ENCODE results near the gene CISD3.

The CISD3 gene

DNA sequence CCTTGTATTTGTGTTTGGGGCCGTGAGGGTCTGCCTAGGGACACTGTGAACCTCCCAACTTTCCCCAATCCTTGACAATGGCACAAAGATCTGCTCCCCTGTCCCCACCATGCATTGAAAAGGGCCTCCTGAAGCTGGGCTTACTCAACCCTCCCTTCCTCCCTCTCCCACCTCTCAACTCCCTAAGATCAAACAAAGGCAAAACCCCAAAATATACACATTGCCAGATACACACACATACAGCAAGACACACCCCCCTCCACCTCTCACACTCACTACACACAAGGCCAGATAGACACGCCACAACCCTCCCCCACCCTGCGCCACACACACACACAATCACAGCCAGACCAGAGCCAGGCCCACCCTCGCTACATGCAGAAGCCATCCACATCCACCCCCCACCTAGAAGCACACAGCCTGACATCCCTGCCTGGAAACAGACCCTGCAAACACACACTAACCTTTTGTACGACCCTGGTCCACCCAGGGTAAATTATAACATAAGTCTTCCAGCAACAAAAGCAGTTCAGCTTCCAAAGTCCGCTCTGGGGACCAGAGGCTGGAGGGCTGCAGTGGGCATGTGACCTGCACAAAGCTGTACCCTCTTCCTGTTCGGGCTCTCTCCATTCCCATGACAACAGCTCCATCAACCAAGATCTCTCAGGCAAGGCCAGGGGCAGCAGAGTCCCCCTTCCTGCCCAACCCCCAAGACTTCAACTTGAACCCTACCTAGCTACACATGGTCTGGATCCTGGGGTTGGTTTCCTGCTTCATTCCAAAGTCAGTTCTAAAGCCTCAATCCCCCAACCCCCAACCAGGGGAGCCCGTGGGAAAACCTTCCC lies 16.1 kb downstream of the CISD3 start:
- DNase-seq: no peak

DNA sequence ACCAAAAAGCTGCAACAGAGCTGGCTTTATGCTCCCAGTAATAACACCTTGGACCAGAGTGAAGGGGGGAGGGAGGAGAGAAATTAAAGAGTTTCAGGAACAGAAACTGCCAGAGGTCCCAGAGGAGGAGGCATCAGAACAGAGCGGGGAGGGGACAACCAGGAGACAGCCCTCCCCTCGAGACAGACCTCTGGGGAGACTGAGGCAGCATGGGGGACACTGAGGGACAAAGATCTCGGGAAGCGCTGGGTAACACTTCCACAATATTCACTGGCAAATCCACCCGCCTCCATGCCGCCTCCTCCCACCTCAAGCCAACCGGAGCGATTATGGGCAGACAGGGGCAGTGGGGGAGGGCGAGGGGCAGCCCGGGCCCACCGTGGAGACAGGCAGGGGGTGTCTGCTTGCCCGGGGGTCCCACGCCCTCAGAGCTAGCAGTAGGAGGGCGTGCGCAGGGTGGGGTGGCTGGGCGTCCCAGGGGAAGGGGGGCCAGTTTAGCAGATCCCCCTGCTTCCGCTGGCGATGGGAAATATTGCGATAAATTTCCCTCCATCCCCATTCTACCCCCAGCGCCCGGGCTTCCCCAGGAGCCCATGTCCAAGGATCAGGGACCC lies 16.8 kb downstream of the CISD3 start:
- DNase-seq: no peak

DNA sequence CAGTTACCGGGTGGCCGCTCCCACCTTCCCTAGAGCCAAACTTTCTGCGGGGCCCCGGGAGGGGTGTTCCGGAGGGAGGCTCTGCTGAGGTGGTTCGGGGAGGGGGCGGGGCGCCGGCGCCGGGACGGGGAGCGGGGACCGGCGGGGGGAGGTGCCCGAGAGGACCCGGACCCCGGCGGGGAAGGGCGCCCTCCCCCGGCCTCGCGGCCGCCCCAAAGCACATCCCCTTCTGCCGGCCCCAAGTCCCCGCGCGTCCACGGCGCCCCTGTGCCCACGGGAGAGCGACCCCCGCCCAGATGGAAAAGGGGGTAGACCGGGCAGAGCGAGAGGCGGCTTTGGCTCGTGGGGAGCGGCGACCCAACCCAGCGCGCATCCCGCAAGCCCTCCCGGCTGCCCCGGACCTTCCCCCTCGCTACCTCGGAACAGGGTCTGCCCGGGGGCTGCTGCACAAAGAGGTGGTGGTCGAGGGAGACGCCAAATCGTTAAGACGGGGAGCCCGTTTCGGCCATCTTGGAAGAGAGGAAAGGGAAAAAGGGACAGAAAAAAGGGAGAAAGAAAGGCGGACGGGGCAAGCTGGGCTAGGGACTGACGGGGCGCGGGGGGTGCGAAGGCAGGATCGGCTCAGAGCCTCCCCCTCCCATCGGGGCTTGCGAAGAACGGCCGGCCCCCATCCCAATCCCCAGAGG lies 17.5 kb downstream of the CISD3 start:
- no peak for DNase-seq

DNA sequence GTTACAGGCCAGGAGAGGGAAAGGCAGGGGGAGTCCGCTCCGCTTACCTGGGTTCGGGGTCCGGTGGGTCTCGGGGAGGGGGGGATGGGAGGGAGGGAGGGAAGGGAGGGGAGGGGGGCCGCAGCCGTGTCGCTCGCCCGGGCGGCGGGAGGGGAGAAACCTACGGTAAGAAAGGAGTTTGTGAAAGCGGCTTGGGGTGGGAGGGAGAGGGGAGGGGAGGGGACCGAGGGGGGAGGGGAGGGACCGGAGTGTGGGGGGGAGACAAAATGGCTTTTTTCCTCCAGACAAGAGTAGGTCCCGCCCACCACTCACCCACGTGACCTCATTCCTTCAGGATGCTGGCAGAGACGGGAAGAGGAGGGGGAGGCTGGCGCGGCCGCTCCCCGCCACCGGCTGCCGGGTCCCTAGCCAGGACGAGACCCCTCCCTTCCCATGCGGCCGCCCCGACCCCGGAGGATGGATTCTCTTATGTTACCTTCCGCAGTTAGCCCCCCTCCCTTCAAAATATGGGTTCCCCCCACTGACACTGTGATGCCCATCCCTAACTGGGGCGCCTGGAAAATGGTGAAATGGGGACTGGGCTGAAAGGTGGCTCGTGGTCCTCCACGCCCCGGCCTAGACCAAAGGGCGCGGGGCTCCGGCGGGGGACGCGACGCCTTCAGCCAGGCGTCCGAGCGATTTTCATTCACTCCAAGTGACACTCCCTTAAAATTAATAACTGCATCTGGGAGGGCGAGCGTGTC lies 18.2 kb downstream of the CISD3 start, which contains the start of gene PCGF2:
TSS of gene PCGF2 (minus strand) at position 188 of the 743 bp plus-strand sequence. CDS start 7,934 bp downstream, outside the sequence.
- no peak for DNase-seq

DNA sequence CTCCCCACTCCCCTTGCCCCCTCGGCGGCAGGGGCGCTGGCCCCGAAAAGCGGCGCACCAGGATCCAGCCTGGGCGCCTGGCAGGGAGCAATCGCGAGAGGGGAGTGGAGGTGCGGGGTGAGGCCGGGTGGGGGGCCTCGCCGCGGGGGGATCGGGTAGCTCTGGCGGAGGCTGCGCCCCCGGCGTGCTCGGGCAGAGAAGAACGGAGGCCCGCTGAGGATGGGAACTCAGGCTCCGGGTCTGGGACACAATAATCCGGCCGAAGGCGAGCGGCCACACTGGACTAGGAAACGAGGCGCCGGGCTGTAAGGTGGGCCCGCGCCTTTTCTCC lies 18.7 kb downstream of the CISD3 start:
- no peak for DNase-seq

DNA sequence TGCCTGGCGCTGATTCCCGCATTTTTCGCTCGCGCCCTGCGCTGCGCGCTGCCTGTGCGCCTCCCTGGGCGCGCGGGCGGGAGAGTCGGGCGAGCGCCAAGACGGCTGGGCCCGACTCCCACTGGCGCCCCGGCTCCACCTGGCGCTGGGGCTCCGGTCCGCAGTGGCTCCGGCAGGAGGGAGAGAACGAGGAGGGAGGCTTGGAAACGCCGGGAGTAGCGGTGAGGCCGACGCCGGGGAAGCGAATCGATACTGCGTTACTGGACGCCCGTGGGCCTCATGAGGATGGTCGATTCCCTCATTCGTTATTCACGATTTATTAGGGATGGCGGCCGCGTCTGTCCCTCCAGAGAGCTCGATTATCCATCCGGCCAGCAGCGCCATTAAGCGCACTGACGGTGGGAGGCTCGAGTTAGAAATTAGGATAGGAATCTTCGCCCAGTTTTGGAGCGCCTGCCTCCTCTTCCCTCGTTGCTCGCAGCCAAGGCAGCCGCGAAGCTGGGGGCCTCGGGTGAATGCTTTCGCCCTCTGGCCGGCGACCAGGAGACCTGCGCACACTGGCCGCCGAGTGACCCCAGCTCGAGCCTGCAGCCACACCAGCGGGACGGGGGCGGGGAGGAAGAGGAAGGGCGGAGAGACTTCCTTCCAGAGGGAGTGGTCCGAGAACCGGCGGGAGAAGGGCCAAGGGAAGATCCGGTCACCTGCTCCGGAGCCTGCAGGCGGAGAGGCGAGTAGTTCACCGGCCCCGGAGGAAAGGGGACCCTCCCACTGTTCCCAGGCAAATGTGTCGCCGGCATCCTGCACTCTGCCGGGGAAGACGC lies 19.3 kb downstream of the CISD3 start:
- DNase-seq: peak; percentile 34

DNA sequence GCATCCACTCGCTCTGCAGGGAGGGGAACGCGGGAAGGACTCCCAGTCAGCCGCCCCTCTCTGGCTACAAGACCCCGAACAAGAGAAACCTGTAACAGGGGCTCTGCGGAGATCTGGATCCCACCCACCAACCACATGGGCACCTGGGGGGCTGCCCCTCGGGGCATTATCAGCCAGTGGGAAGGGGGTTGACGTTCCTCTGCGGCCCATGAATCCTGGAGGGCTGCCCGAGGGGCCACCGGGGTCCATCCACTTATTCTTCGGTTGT lies 19.8 kb downstream of the CISD3 start:
- no peak for DNase-seq

DNA sequence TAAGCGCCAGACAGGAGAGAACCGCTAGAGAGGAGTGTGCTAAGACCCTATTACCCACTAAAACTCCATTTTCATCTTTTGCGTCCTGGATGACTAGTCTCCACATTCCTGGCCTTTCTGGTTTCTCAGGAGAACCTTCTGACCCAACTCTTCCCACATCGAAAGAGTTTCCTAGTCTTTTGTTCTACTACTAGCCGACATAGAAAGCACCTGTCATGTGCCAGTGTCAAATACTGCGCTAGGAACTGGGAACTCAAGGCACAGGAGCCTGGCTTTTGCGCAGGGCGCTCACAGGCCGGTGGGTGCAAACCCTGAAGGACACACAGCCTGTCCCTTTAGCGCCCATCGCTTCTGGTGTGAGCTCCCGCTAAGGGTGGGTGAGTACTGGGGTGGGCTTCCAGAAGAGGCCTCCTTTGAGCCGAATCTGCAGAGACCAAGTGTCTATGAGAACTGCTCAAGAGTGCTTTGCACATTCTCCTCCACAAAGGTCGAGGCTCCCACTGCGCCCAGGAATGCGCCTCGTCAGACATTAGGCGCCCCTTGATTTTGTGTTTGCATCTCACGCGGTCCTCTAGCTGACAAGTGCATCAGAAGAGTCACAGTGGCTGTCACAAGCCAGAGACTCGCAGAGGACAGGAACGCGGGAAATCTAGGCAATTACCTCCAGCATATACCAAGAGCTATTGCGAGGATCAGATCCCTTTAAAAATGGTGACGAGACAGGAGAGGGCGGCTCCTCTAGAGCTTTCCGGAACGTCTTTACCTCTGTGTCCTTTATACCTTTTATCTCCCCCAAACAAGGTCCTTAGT lies 20.4 kb downstream of the CISD3 start:
- peak; percentile 43 for DNase-seq

DNA sequence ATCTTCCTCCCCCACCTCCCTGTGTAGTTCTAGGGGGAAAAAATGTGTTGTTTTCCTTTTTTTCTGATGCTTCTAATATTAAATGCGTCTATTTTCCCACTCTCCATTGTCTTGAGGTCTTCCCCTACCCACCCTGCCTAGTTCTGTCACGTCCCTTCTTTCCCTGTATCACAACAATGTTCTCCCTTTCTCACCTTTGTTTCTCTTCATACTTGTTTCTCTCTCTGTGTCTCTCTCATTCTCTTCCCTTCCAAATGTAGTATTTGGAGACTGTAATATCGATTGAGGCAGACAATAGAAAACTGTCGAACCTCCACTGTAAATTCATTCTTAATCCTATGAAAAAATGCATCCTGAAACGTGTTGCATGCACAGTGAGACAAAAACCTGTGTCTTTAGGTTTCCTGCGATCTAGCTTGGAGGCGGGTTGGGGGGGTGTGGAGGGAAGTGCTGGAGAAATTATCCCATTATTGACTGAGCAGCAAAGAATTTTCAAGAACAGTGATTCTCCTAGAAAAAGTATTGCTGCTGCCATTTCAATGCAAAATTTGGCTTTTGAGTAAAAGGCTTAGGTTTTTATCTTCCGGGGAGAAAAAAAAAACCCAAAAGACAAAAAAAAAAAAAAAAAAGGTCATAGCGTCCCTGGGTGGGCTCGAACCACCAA lies 21.1 kb downstream of the CISD3 start:
- no peak for DNase-seq

DNA sequence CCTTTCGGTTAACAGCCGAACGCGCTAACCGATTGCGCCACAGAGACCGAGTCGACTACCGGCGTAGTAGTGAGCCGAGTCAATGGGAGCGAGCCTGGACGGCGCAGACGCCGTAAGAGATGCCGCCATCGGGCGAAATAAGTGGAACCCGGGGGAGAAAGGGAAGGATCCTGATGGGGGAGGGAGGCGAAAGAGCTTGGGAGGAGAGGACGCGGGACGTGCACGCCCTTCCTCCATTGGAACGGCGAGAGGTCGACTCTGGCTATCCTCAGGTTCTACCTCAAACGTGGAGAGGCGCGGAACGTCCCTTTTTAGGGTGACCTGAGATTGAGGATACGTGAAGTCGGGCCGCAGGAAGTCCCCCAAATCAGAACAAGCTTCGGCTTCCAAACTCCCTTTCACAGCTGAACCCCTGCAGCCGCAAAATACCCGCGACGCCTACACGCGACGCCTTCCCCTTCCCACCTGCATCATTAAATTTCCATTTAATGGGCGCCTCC lies 21.7 kb downstream of the CISD3 start:
- DNase-seq: peak; percentile 91

DNA sequence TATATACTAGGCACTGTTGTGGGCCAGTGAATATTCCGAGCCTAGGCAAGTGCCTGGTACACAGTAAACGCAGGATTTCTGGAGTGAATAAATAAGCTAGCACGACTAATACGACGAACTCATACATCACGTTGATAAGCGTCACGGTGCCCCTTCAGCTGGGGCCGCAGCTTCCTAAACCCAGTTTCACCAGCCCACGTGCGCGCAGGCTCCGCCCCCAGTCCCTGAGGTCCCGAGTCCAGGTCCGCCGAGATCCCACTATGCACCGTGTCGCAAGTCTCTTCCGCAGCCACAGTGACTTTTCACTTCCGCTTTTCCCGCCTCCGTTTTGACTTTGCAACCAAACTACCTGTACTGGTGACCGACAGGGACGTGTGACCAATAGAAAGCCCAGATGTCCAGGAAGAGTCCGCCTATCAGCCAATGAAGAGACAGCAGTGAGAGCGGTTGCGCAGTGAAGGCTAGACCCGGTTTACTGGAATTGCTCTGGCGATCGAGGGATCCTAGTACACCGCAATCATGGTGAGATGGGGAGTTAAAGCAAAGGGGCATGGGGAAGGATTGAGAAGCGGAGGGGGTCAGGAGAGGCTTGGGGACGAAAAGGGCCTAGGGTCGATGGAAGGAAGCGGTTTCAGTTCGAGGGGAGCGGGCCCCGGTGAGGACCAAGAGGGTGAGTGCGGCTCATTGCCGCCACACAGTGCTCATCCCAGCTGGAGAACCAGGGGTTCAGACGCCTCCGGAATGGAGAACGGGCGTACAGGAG lies 22.3 kb downstream of the CISD3 start, which contains the start of gene PSMB3:
TSS of gene PSMB3 (plus strand) at position 434 of the 763 bp plus-strand sequence. CDS start at position 520, 86 bp downstream.
- peak; percentile 100 for DNase-seq

DNA sequence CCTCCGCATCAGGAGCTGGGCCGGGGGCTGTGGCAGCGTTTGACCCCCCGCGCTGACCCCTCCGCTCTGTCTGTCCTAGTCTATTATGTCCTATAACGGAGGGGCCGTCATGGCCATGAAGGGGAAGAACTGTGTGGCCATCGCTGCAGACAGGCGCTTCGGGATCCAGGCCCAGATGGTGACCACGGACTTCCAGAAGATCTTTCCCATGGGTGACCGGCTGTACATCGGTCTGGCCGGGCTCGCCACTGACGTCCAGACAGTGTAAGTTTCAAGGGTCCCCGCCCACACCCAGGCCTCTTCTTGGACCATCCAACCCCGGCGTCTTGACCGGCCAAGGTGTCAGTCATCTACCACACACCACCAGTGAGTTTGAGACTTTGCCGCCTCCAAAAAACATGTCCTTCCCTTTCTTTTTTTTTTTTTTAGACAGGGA lies 22.9 kb downstream of the CISD3 start:
- no peak for DNase-seq

DNA sequence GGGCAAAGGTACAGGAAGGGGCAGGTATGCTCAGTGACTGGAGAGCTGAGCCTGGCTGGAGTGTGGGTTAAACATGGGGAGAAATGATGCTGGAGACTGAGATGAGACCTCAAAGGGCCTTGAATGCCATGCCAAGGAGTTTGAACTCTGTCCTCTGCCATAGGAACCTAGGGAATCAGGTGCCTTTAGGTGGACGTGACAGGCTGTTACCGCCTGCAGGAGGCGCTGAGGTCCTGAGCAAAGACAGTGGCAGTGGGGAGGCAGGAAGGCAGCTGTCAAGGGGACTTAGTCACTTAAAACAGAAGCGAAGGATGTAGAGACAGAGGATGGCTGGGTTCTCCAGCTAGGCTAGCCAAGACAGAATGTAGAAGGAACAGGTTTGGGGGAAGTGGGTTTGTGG lies 31.5 kb downstream of the CISD3 start:
- peak; percentile 64 for DNase-seq

DNA sequence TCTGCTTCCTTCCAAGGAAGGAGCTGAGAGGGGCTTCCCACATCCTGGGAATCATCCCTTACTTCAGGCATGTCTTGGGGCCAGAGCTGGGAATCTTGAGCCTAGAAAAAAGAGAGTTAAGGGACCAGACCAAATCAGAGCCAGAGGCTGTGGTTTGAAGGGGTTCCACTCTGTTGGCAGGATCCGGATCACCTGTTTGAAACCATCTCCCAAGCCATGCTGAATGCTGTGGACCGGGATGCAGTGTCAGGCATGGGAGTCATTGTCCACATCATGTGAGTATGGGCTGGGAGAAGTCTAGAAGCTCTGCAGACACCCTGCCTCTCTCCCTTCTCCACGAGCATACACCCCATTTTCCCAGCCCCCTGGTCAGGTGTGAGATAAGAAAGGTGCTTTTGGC lies 32.1 kb downstream of the CISD3 start:
- DNase-seq: no peak

DNA sequence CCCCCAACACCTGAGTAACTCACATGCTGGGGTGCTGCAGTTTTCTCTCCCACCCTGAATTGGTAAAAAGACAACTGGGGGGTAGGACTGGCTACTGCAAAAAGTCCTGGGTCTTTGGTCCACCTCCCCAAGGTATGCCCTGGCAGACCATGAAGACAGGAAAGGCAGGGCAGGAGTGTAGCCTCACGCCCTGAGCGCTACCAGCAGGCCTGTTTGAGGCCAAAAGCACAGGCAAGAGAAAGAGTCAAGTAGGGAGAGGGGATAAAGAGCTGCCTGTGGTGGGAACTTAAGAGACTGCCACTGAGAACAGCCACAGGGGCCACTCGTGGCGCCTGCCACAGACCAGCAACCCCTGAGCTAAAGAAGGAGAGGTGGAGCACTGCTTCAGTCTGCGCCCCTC lies 36.2 kb downstream of the CISD3 start:
- no peak for DNase-seq

DNA sequence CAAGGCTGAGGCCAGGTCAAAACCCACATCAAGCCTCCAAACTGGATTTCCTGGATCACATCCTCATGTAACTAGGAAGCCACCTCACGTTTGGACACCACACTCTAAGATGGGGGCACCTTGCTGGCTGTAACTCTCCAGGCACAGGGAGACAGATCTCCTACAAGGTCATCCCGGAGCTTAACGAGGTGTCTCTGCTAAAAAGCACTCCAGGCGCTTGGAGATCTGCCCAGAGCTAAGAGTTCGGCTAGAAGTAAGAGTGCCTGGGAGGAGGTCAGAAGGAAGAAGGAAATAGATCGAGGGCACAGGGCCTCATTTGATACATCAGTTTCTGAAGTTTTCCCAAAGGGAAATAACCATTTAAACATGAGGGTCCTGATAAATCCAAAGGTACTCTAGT lies 38.3 kb downstream of the CISD3 start:
- no peak for DNase-seq

DNA sequence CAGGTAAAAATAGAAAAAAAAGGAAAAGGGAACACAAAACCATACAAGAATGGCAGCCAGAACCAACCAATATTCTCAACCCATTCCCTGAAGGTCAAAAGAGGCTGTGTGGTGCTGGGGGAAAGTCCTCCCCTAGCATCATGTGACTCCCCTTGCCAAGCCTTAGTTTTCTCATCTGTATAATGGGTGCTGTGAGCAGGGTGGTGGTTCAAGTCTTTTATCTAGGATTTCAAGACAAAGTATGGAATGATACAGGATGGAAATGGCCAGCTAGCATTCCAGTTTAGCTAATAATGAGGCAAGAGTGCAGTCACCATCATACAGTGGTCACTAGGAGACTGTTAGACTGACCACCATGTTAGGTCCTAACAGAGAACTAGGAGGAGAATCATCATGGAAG lies 43.1 kb downstream of the CISD3 start:
- no peak for DNase-seq

DNA sequence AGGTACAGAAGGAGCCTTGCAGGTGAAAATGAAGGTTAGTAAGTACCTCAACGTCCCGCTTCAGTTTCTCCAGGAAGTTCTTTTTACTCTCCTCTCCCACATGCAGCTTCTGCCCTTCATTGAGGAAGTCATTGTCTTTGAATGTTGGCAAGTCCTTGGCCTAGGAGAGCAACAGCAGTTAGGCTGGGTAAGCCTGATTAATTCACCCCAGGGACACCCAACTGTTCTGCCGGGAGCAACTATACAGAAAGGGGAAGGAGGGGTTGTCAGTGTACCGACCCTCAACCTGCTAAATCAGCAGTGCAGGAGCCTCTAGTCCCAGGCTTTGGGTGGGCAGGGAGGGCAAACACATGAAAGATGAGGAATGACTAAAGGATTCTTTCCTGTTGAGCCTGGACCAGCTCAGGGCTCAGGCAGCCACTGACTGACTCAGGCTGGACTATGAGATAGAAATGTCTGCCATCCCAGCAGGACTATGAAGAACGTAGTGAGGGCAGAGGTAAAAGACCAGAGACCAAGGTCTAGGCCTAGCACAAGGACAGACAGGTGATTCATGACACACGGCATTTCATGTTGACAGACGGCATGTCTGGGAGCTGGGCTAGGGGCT lies 47.6 kb downstream of the CISD3 start:
- DNase-seq: no peak

DNA sequence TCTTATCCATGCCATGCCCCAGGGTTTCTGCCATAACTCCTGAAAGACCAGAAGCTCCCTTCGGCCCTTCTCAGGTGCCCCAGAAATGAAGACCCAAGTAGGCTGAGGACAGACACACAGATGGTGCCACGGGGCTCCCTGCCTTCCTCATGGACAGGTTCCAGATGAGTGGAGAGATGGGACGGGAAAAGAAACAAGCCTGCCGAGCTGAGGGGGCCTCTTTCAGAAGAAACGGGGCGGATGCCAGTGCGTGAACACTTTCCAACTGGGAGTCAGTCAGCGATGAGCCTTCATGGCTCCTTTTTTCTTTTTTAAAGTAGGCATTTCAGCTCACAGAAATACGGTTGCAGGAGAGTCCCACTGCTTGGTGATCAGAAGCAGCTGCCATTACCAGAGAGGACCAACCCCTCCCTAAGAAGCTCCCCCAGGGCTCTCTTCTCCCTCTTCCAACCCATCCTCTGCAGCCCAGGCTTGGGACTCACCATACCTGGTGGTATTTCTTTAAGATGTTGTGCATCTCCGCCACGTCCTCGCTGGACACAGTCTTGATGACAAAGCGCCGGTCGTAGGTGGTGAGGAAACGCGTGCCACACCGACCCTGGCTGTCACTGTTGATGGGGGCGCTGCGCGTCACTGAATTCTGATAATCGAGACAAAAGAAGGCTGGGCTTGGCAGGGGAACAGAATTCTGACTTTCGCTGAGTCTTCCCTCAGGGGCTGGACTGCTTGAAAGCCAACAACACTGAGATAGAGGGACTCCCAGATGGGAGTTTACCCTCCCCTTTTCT lies 50.0 kb downstream of the CISD3 start:
- DNase-seq: no peak
